ENCODE measurements around the gene RNASEH2A.
"Not testable (repeated sequence)": the region's sequence is repeated elsewhere in the genome, so short reads cannot be mapped to it uniquely, and the experiment has no call there.

RNASEH2A gene

DNA sequence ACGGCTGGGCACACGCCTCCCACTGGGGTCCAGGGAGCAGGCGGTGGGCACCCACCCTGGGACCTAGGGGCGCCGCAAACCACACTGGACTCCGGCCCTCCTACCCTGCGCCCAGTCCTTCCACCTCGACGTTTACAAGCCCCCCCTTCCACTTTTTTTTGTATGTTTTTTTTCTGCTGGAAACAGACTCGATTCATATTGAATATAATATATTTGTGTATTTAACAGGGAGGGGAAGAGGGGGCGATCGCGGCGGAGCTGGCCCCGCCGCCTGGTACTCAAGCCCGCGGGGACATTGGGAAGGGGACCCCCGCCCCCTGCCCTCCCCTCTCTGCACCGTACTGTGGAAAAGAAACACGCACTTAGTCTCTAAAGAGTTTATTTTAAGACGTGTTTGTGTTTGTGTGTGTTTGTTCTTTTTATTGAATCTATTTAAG lies 13.5 kb upstream of the RNASEH2A start:
- in situ Hi-C loops (cut with MboI; ENCODE audit: low sequenced_read_pairs) = no loop called here

DNA sequence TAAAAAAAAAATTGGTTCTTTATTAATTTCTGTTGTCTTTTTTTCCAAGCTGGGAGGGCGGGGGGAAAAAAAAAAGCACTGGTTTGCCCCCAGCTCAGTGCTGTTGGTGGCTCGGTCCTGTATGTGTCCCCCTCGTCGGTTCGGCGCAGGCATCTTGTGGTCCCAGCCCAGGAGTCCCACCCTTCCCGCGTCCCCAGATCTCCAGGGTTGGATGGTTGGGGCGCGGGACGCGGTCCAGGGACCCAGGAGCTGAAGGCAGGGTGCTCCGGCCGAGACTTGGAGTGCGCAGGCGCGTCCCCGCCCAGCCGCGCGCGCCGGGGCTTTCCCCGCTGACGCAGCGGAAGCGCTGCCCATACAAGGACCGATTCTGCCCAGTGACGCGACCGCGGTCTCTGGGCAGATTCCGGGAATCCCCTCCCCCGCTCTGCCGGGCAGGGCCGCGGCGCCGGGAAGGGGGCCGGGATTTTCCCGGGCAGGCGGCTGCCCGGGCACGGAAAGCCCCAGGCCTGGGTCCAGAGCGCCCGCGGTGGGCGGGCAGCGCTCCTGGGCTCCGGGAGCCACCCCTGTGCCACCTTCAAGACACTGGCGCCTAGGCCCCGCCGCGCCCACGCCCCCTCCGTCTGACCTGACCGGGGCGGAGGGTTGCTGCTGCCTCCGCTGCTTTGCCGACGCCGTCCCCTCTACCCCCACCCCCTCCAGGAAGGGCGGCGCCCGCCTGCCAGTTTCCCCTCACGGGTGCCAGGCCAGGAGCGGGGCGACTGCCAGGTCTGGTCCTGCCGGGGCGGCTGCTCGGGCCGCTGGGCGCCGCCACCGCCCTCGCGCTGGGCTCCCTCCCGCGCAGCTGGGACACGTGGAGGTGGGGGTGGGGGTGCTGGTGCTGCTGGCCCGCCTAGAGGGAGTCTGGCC lies 12.8 kb upstream of the RNASEH2A start:
- in situ Hi-C loops (cut with MboI; ENCODE audit: low sequenced_read_pairs) = no loop called here

DNA sequence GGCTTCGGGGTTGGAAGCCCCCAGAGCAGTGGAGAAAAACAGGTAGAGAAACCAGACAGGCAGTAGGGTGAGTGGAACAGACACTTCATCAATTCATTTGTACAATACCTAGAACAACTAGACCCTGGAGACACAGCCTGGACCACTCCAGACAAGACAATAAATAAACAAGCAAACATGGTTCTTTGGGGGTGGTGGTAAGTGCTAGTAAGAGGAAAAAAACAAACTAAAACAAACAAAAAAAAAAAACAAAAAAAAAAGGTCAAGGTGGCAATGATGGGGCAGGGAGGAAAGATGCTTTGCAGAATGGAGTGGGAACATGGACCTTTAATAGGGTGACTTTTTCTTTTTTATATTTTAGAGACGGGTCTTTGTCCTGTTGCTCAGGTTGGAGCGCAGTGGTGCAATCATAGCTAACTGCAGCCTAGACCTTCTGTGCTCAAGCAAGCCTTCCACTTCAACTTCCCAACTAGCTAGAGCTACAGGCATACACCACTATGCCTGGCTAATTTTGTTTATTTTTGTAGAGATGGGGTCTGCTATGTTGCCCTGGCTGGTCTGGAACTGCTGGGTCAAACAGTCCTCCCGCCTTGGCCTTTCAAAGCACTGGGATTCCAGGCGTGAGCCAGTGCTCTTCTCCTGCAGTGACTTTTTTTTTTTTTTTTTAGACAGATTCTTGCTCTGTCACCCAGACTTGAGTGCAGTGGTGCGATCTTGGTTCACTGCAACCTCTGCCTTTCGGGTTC lies 12.0 kb upstream of the RNASEH2A start:
- in situ Hi-C loops (cut with MboI; ENCODE audit: low sequenced_read_pairs) = no loop called here

DNA sequence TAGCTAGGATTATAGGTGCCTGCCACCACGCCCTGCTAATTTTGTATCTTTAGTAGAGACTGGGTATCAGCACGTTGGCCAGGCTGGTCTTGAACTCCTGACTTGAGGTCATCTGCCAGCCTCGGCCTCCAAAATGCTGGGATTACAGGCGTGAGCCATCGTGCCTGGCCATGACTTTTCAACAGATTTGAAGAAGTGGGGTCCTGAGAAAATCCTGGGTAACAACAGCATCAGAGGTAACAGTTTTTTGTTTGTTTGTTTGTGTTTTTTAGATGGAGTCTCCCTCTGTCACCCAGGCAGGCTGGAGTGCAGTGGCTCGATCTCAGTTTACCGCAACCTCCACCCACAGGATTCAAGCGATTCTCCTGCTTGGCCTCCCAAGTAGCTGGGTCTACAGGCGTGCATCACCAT lies 11.4 kb upstream of the RNASEH2A start:
- in situ Hi-C loops (cut with MboI; ENCODE audit: low sequenced_read_pairs) = no loop called here

DNA sequence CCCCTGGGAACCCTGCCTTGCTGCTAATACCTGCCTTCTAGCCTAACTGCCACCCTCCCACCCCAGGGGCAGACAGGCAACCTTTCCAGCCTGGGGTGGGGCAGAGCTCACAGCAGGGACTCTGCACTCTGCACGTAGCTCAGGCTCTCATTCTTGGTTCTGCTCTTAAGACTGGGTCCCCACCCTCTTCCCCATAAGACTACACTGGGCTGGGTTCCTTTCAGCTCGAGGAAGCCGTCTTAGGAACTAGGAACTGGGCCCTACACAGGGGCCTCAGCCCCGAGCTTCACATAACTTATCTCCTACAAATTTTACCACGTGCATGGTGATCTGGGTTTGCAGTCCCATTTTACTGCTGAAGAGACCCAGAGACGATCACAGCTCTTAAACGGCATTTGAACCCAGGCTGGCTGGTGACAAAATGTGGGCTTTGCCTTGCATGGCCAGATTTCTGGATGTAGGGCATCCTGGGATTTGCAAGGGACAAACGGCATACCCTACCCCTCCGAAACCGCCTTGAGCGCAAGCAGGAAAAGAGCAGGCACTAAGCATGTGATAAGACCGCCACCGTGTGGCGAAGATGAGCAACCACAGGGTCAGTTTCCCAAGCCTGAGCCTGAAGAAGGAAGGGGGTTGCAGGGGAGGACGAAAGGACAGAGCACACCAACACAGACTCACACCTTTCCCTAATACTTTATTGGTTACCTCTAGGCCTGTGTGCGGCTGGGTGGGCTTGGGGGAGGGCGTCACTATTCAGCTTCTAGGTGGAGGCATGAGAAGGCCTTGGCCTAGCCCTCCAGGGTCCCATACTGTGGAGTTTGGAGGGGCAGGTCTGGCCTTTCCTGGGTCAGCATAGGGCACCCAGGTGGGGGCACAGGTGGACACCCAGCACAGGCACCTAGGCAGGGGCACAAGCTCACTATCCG lies 10.0 kb upstream of the RNASEH2A start:
- in situ Hi-C loops (cut with MboI; ENCODE audit: low sequenced_read_pairs) = no loop called here

DNA sequence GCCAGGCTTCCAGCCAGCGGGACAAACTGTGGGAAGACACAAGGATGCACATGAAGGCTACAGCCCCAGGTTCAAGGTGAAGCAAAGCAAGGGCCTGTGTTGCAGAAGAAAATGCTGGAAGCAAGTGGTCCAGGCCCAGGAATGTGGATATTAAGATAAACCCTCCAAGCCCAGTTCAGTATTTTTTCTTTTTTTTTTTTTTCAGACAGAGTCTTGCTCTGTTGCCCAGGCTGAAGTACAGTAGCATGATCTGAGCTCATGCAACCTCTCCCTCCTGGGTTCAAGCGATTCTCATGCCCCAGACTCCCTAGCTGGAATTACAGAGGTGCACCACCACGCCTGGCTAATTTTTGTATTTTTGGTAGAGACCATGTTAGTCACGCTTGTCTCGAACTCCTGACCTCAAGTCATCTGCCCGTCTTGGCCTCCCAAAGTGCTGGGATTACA lies 9.2 kb upstream of the RNASEH2A start:
- in situ Hi-C loops (cut with MboI; ENCODE audit: low sequenced_read_pairs) = no loop called here

DNA sequence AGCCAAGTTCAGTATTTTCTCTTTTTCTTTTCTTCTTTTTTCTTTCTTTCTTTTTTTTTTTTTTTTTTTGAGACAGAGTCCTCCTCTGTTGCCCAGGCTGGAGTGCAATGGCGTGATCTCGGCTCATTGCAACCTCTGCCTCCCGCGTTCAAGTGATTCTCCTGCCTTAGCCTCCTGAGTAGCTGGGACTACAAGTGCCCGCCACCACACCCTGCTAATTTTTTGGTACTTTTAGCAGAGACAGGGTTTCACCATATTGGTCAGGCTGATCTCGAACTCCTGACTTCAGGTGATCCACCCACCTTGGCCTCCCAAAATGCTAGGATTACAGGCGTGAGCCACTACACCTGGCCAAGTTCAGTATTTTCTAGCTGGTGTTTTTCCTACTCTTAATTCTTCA lies 8.8 kb upstream of the RNASEH2A start:
- in situ Hi-C loops (cut with MboI; ENCODE audit: low sequenced_read_pairs) = not testable (repeated sequence)

DNA sequence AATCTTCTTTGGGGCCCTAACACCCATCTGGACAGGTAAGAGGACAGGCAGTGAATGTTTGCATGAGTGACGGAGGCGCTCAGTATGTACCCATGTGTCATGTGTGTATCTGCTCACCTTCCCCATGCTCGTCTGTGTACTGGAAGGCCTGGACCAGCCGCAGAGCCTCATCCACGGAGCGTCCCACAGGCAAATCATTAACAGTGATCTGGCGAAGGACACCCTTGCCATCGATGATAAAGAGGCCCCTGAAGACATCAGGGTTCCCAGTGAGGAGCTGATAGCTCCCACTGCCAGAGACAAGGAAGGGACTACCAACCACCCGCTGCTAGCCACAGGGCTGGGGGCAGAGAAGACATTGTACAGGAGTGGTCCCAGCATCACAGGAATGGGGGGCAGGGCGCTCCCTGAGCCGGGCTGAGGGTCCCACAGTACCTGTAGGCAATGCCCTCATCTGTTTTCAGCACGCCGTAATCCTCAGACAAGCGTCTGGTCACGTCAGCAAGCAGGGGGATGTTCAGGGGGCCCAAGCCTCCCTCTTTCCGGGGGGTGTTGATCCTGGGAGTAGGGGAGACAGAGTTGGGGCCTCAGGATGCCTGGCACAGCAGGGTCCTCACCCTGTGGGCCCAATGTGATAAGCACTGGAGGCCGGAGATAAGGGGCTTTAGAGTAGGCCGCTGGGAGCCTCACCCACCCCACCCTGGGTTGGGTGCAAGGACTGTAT lies 6.5 kb upstream of the RNASEH2A start:
- in situ Hi-C loops (cut with MboI; ENCODE audit: low sequenced_read_pairs) = no loop called here

DNA sequence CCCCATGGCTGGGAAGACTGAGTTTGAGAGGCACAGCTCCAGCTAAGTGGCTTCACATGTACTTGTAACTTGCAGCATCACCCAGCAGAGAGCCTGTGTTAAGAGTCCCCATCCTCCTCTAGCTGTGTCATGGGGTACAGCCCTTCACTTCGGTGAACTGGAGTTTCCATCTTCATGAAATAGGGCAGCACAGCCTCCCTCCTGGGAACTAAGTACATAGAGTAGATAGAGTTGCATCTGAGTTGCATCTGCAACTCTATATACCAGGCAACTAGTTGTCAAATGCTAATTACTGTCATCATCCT lies 6.0 kb upstream of the RNASEH2A start:
- in situ Hi-C loops (cut with MboI; ENCODE audit: low sequenced_read_pairs) = no loop called here

DNA sequence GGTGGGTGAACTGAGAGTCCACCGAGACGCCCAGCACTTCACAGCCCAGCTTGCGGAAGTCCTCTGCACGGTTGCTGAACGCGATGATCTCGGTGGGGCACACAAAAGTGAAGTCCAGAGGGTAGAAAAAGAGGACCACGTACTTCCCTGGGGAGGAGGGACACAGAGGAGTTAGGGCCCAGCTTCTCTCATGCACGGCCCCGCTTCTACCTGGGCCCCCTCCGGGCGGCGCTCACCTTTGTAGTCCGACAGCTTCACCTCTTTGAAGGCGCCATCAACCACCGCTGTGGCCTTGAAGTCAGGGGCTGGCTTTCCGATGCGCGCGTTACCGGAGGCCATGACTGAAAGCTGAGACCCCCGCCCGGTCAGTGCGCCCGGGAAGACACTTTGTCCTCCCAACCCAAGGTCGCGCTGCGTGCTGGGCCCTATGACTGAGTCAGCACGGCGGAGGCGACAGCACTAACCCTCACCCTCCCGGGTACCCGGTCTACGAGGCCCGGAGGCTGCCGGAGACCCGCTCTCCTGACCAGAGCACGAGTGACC lies 5.4 kb upstream of the RNASEH2A start:
- in situ Hi-C loops (cut with MboI; ENCODE audit: low sequenced_read_pairs) = no loop called here

DNA sequence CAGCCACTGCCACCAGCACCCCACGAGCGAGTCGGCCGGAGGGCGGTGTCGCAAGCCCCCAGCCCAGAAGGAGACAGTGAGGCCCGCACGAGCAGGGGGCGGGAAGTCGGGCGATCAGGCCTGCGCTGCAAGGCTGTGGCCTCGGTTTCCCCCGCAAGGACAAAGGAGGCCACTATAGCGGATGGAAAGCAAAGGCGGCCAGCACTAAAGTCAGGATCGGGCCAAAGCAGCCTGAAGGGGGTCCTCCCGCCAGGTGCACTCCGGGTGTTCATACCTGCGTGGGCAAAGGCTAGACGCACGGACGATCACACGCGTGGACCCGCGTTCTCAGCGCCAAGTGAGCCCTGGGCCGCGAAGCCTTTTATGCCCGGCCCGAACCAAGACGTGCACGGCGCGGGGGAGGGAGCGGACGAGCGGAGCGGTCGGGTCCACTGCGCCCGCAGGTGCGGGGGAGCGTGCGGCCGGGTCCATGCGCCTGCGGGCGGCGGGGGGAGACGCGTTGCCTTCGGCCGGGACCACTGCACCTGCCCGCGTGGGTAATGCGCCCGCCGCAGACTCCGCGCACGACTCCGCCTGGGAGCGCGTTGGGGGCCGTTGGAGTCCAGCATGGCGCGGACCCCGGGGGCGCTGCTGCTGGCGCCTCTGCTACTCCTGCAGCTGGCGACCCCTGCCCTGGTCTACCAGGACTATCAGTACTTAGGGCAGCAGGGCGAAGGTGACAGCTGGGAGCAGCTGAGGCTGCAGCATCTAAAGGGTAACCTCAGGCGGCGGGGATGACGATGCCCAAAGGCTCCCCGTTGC lies 4.7 kb upstream of the RNASEH2A start, which contains the start of the genes PRDX2 and THSD8:
Gene PRDX2, minus strand, starts transcription at position 335 of the 801 bp plus-strand sequence. CDS start 539 bp downstream, outside the sequence.
Gene THSD8, plus strand, starts transcription at position 604 of the 801 bp plus-strand sequence. Its CDS starts 3 bp downstream, at position 607.
- in situ Hi-C loops (cut with MboI; ENCODE audit: low sequenced_read_pairs) = no loop called here

DNA sequence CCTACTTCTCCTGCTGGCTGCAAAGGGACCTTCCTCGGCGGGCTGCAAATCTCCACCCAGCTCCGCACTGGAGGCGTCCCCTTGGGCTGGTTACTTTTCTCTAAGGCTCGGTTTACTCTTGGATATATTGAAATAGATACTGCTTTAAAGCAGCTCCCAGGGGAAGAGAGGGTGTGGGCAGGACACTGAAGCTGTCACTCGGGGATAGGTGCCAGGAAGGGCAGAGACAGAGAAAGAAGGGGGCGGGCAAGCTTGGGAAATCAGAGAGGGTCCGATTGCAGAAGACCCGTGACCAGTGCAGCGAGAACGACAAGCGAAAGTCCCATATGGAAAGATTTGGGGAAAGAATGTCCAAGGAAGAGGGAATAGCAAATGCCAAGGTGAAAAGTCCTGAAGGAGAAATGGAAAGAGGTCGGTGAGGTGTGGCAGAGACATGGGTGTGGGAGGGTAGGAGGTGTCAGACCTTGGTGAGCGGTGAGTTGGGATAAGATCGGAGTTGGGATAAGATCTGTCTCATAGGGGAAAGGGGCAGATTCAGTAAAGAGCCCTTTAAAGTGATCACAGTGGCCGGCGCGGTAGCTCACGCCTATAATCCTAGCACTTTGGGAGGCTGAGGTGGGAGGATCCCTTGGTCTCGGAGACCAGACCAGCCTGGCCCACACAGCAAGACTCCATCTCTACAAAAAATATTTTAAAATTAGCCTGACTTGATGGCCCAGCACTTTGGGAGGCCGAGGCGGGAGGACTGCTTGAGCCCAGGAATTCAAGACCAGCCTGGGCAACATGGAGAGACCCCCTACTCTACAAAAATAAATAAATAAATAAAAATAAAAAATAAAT lies 3.9 kb upstream of the RNASEH2A start:
- in situ Hi-C loops (cut with MboI; ENCODE audit: low sequenced_read_pairs) = no loop called here

DNA sequence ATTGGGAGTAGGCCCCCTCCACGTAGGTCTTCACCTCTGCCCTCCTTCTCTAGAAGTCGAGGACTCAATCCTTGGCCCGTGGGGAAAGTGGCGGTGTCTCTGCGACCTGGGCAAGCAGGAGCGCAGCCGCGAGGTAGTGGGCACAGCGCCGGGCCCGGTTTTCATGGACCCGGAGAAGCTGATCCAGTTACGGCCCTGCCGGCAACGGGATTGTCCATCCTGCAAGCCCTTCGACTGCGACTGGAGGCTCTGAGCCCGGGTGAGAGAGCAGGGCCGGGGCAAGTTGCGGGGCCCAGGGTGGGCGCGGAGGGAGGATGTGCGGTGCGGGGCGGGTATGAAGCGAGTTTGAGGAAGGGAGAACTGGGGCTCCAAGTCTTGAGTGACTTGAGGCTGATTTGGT lies 2.3 kb upstream of the RNASEH2A start:
- in situ Hi-C loops (cut with MboI; ENCODE audit: low sequenced_read_pairs) = no loop called here

DNA sequence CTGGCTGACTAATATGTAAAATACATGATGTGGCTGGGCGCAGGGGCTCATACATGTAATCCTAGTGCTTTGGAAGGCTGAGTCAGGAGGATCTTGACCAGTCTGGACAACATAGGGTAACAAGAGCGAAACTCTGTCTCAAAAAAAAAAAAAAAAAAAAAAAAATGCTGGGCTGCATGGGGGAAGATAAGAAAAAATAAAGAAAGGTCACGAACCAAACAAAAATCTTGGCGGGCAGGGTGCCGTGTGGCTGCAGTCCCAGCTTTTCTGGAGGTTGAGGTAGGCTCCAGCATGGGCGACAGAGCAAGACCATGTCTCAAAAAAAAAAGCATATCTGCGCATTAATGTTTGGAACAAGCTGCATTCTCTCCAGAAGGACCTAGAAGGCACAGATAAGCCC lies 8.7 kb downstream of the RNASEH2A start:
- in situ Hi-C loops (cut with MboI; ENCODE audit: low sequenced_read_pairs) = no loop called here

DNA sequence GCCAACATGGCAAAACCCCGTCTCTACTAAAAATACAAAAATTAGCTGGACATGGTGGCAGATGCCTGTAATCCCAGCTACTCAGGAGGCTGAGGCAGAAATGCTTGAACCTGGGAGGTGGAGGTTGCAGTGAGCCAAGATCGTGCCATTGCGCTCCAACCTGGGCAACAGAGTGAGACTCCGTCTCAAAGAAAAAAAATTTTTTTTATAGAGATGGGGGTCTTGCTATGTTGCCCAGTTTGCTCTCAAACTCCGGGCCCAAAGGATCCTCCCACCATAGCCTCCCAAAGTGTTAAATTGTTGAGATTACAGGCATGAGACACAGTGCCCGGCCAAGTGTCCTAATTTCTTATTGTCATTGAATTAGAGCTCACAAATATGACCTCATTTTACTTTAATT lies 10.8 kb downstream of the RNASEH2A start:
- in situ Hi-C loops (cut with MboI; ENCODE audit: low sequenced_read_pairs) = not testable (repeated sequence)

DNA sequence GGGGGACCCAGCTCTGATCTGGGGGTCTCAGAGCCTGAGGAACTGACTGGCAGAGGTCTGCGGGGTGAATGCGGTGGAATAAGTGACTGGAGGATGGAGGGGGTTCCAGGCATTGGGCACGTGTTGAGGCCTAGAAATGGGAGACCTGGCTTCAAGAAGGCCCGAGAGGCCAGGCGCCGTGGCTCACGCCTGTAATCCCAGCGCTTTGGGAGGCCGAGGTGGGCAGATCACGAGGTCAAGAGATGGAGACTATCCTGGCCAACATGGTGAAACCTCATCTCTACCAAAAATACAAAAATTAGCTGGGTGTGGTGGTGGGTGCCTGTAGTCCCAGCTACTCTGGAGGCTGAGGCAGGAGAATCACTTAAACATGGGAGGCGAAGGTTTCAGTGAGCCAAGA lies 11.4 kb downstream of the RNASEH2A start:
- in situ Hi-C loops (cut with MboI; ENCODE audit: low sequenced_read_pairs) = not testable (repeated sequence)

DNA sequence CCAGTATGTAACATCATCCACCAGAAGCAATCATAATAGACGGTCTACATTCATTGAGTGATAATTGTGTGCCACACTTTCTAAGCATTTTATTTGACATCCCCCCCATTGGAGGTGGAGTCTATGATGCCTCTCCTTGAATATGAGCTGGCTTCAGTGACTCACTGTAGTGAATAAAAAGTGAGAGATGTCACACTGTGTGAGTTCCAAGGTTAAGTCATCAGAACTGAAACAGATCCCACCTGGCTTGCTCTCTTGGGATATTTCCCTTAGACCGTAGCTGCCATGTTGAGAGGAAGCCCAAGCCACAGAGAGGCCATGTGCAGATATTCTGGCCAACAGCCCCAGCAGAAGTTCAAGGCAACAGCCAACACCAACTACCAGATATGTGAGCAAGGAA lies 15.4 kb downstream of the RNASEH2A start:
- in situ Hi-C loops (cut with MboI; ENCODE audit: low sequenced_read_pairs) = no loop called here
